ENCODE data around the gene ATP6V0A4.

DNA sequence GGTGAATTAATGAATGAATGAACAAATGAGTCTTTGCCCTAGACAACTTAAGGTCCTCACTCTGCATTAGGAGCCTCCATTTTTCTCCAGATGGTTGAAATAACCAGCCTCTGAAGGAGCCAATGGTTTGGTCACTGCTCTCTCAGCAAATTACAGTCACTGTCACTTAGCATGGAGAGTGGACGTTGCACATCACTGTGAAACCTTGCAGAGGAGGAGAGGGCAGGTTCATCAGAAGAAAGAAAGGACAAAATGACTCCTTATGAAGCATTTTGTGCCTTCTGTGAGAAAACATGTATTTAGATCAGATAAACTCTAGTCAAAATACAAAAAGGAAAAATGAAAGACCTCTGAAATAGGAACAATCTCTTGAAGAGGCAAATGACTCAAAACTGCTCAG lies 6.6 kb upstream of the ATP6V0A4 start:
- TF ChIP-seq, protein P1, sequence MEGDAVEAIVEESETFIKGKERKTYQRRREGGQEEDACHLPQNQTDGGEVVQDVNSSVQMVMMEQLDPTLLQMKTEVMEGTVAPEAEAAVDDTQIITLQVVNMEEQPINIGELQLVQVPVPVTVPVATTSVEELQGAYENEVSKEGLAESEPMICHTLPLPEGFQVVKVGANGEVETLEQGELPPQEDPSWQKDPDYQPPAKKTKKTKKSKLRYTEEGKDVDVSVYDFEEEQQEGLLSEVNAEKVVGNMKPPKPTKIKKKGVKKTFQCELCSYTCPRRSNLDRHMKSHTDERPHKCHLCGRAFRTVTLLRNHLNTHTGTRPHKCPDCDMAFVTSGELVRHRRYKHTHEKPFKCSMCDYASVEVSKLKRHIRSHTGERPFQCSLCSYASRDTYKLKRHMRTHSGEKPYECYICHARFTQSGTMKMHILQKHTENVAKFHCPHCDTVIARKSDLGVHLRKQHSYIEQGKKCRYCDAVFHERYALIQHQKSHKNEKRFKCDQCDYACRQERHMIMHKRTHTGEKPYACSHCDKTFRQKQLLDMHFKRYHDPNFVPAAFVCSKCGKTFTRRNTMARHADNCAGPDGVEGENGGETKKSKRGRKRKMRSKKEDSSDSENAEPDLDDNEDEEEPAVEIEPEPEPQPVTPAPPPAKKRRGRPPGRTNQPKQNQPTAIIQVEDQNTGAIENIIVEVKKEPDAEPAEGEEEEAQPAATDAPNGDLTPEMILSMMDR (IDR thresholded peaks at IDR 0.05), result no peak
- no peak for TF ChIP-seq EZH2 (IDR thresholded peaks at IDR 0.05; ENCODE audit: borderline replicate concordance, insufficient read depth, low read depth, low read length, poor library complexity, severe bottlenecking)

Data from B cell (primary cell).